Esophagus muscularis mucosa (tissue), 4 donors: ENCODE results near the gene CDK14. TPM values are rescaled to one million over a fixed set of nuclear protein-coding genes. Genes with fewer than 3 reads are reported as not detected.

Experiments used
- DNase-seq: peaks from one replicate; pipeline ENCODE4 v3.0.0-alpha.2; 2017; ENCODE audit errors: extremely low spot score
- H3K27ac ChIP-seq, 4 donors: fragments of 200-600 bp; sonication (generic); replicated peaks in 1 of 4; 1 replicate in 3 of 4; 2 replicates in 1 of 4; pipeline ENCODE4 v1.5.1; 2016 to 2019; ENCODE audit warnings: mild to moderate bottlenecking in 1 of 4
- H3K27me3 ChIP-seq, 4 donors: fragments of 200-600 bp; sonication (generic); one replicate each; pipeline versions ENCODE4 v1.5.1 to v1.6.0; 2016 to 2019
- H3K36me3 ChIP-seq, 4 donors: fragments of 200-600 bp; sonication (generic); one replicate each; pipeline ENCODE4 v1.5.1; 2016 to 2019
- H3K4me1 ChIP-seq, 4 donors: fragments of 200-600 bp; sonication (generic); one replicate each; pipeline ENCODE4 v1.5.1; 2016 to 2019
- H3K4me3 ChIP-seq, 4 donors: fragments of 200-600 bp; sonication (generic); 1 replicate in 2 of 4; 2 replicates in 2 of 4; pipeline ENCODE4 v1.5.1; 2016 to 2019; ENCODE audit warnings: mild to moderate bottlenecking in 4 of 4, moderate library complexity in 1 of 4
- H3K9me3 ChIP-seq, 4 donors: fragments of 200-600 bp; sonication (generic); 1 replicate in 3 of 4; 2 replicates in 1 of 4; pipeline ENCODE4 v1.5.1; 2016 to 2019
- EP300 ChIP-seq: sonication (generic); formaldehyde crosslinking; IDR thresholded peaks from one replicate; pipeline ENCODE4 v1.6.1; 2017; ENCODE audit warnings: antibody characterized with exemption
- POLR2A ChIP-seq: fragments of 450-650 bp; IDR thresholded peaks from one replicate; pipeline ENCODE4 v1.6.1; 2017; ENCODE audit warnings: antibody characterized with exemption, moderate library complexity, mild to moderate bottlenecking, low read depth
- POLR2AphosphoS5 ChIP-seq, 2 donors: sonication (generic); formaldehyde crosslinking; IDR thresholded peaks; one replicate each; pipeline ENCODE4 v1.6.1; 2017; ENCODE audit warnings: antibody characterized with exemption in 2 of 2
- WGBS: methylation state at CpG from one replicate; pipeline ENCODE4 v1.1.5; 2018; 5-methylcytosine and 5-hydroxymethylcytosine counted together
- intact Hi-C: fragments of 100-400 bp; cut with DNase I; formaldehyde crosslinking; loops from one replicate; pipeline ENCODE4 v1.15.1; 2023
- total RNA-seq, 4 donors: library from RNA; depleted of rRNA; stranded (reverse); fragments of >200 nt; gene quantifications; one replicate each; pipeline versions ENCODE4 v1.1.0 to v1.2.1, GENCODE V29; 2016
- TF ChIP-seq, protein P1 (sequence below), 3 experiments: fragments of 200-600 bp in 2 of 3; fragments of 450-650 bp in 1 of 3; sonication (generic) in 2 of 3; IDR thresholded peaks; one replicate each; pipeline ENCODE4 v1.5.1; 2017 to 2019; ENCODE audit warnings: antibody characterized with exemption in 3 of 3, mild to moderate bottlenecking in 2 of 3, moderate library complexity in 1 of 3

CDK14 gene
- total RNA-seq, 4 donors from 2014 or later: 9.6 to 17.7 (median 14.3) TPM

DNA sequence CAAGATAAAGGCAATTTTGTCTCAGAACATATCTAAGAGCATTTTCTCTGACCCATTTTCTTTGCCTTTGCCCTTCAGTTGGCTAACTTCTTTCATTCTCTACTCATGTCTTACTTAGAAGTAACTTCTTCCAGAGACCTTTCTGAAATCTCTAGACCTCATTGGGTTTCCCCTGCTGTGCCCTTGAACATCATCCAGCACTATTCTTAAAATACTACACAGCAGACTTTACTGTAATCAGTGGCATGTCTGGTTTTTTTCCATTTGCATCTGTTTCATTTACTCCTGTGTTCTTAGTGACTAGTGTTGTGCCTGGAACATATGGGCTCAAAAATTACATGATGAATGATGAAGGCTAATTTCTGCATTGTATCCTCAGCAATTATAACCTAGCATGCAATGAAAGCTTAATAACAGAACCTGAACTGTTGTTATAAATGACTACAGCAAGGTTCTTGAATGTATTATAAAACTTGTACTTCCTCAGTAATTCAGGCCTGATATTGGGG lies 301.9 kb downstream of the CDK14 start:
- H3K36me3 ChIP-seq: no peaks in the 10 kb centered on the region
- intact Hi-C loops: no loop called here
- no peak for DNase-seq
- no peaks in the 10 kb centered on the region for H3K9me3 ChIP-seq
- H3K4me1 ChIP-seq: no peaks in the 10 kb centered on the region
- H3K27me3 ChIP-seq: no peaks in the 10 kb centered on the region
- H3K27ac ChIP-seq: no peak overlapping the region
- TF ChIP-seq EP300: no peak
- TF ChIP-seq POLR2A: no peak
- TF ChIP-seq POLR2AphosphoS5 (IDR thresholded peaks at IDR 0.05): no peak
- TF ChIP-seq, protein P1, sequence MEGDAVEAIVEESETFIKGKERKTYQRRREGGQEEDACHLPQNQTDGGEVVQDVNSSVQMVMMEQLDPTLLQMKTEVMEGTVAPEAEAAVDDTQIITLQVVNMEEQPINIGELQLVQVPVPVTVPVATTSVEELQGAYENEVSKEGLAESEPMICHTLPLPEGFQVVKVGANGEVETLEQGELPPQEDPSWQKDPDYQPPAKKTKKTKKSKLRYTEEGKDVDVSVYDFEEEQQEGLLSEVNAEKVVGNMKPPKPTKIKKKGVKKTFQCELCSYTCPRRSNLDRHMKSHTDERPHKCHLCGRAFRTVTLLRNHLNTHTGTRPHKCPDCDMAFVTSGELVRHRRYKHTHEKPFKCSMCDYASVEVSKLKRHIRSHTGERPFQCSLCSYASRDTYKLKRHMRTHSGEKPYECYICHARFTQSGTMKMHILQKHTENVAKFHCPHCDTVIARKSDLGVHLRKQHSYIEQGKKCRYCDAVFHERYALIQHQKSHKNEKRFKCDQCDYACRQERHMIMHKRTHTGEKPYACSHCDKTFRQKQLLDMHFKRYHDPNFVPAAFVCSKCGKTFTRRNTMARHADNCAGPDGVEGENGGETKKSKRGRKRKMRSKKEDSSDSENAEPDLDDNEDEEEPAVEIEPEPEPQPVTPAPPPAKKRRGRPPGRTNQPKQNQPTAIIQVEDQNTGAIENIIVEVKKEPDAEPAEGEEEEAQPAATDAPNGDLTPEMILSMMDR (IDR thresholded peaks at IDR 0.05): no peak
- H3K4me3 ChIP-seq: no peak overlapping the region

DNA sequence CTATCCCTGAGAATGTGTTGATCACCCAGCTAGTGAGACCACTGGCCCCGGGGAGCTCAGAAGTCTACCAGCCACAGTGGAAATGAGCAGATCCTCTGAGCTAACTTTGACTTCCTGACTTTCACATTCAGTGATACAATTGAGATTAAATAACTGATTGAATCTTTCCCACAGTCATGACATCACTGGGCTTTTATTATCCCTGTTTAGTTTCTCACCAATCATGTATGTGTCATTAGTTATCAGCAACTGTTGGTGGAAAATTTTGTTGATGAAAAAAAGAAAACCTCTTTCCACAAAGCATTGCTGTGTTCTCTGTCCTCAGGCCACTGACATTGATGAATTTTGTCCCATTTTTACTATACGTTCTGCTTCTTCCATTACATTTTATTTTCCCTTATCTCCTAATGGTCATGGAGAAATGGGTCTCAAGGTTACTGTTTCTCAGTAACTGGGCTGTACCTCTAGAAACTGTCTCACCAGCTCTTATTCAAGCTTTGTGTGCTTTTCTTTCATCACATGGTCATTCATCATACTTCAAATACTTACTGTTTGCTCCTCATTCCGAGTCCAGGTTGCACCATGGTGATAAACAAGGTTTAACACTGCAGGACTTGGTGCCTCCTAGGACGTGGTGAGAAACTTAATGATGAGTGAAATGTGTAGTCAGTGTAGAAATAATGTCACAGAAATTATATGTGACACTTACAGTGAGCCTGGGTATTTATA lies 304.7 kb downstream of the CDK14 start:
- 63% methylated on average over 4 of the region's 4 CpGs for WGBS
- H3K27me3 ChIP-seq: no peaks in the 10 kb centered on the region
- no peak overlapping the region for H3K27ac ChIP-seq
- TF ChIP-seq POLR2A: no peak
- TF ChIP-seq POLR2AphosphoS5 (IDR thresholded peaks at IDR 0.05): no peak
- TF ChIP-seq, protein P1 (IDR thresholded peaks at IDR 0.05): no peak
- no peak for TF ChIP-seq EP300
- no peaks in the 10 kb centered on the region for H3K36me3 ChIP-seq
- H3K9me3 ChIP-seq: no peaks in the 10 kb centered on the region
- intact Hi-C loops: no loop called here
- no peak for DNase-seq
- H3K4me1 ChIP-seq: no peaks in the 10 kb centered on the region
- no peak overlapping the region for H3K4me3 ChIP-seq

DNA sequence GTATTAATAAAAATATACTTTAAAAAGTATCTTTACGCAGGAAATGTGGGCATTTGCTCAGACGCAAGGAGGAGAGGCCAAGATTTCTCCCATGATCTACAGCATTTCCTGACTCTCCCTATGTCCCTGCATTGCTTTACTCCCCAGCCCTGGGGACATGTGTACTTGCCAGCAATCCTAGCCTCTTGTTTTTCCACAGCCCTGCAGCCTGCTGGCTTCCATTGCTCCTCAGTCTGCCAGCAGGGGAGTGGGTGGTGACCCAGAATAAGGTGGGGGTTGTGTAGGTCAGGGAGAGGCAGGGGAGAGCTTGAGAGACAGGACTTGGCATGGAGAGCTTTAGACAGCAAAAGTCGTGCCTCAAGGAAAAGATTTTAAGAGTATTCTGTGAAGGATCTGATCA lies 307.7 kb downstream of the CDK14 start:
- no peaks in the 10 kb centered on the region for H3K36me3 ChIP-seq
- H3K27ac ChIP-seq: no peak overlapping the region
- no peak overlapping the region for H3K4me3 ChIP-seq
- TF ChIP-seq, protein P1 (IDR thresholded peaks at IDR 0.05): no peak
- no peak for TF ChIP-seq POLR2A
- TF ChIP-seq POLR2AphosphoS5 (IDR thresholded peaks at IDR 0.05): no peak
- TF ChIP-seq EP300: no peak
- H3K9me3 ChIP-seq: no peaks in the 10 kb centered on the region
- DNase-seq: no peak
- no peaks in the 10 kb centered on the region for H3K27me3 ChIP-seq
- WGBS: 82% methylated on average over 3 of the region's 3 CpGs
- H3K4me1 ChIP-seq: no peaks in the 10 kb centered on the region
- intact Hi-C loops: no loop called here

DNA sequence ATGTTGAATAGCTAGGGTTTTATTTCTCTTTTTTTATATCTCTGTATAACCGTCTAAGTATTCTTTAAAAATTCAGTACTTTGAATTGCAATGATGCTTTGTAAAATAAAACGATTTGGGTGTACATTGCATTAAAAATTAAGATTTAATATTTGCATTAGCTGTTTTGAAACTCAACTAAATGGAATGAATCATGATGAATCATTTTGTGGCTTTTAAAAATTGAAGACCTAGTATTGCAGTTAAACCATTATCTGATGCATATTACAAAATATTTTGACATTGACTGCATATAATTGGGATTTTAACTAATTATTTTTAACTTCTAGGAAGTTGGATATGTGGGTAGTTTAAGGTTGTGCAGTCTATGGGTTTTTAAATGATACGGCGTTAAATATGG lies 314.0 kb downstream of the CDK14 start:
- Histone ChIP-seq H3K27ac (no peak overlapping the region), H3K4me3 (no peak overlapping the region), H3K9me3 (no peaks in the 10 kb centered on the region), H3K36me3 (no peaks in the 10 kb centered on the region), H3K4me1 (no peaks in the 10 kb centered on the region), H3K27me3 (no peaks in the 10 kb centered on the region)
- intact Hi-C loops: no loop called here
- DNase-seq: no peak
- TF ChIP-seq EP300: no peak
- TF ChIP-seq, protein P1 (IDR thresholded peaks at IDR 0.05): no peak
- WGBS: 95% methylated on average over 4 of the region's 4 CpGs

DNA sequence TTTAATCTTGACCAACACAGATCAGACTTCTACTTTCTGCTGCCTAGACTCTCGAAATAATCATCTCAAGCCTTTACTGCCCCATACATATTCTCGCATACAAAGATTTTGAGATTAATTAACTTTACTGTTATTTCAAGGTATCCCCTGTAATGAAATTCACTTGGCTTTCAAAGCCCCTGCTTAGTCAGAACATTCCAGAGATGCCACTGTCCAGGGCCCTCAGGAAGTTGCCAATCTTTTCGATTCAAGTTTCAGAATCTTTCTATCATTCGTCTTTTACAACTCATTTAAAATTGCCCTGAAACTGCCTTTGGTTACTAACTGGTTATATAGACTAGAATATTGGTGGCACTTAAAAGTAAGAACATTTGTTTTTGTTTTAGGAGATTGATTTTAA lies 320.2 kb downstream of the CDK14 start:
- Histone ChIP-seq H3K36me3 (no peaks in the 10 kb centered on the region), H3K27me3 (no peaks in the 10 kb centered on the region), H3K4me3 (no peak overlapping the region), H3K4me1 (no peaks in the 10 kb centered on the region), H3K27ac (no peak overlapping the region), H3K9me3 (no peaks in the 10 kb centered on the region)
- intact Hi-C loops: no loop called here
- TF ChIP-seq POLR2A (no peak), POLR2AphosphoS5 (IDR thresholded peaks at IDR 0.05) (no peak), EP300 (no peak)
- TF ChIP-seq, protein P1 (IDR thresholded peaks at IDR 0.05): no peak
- 63% methylated on average over 4 of the region's 4 CpGs for WGBS
- DNase-seq: no peak
